HepG2 (cell line): ENCODE measurements around the gene SLC22A23. TPM values are rescaled to one million over a fixed set of nuclear protein-coding genes. Genes with fewer than 3 reads are reported as not detected.

Experiments used
- ATAC-seq: fragments of 200-7000 bp; cut with Tn5 transposase; 3 replicates; pipeline ENCODE4 v1.9.1; 2020; ENCODE audit warnings: mild to moderate bottlenecking, moderate library complexity
- BruUV-seq: library from RNA; stranded (reverse); fragments of 400-500 nt; replicated peaks from 2 replicates; lab custom pipeline; 2021; lab: Mats Ljungman, UMichigan
- CTCF ChIA-PET: fragments of 300-600 bp; formaldehyde crosslinking; extraction: SDS; loops from one replicate; lab custom pipeline; 2021; ENCODE audit warnings: low total read pairs, inconsistent platforms, low intra/inter-chr PET ratio; lab: Yijun Ruan, JAX
- POLR2A ChIA-PET: fragments of 350-600 bp; sonication (Branson Sonifier 250); formaldehyde crosslinking; loops from one replicate; lab custom pipeline; 2020; ENCODE audit warnings: antibody characterized with exemption, inconsistent platforms; lab: Yijun Ruan, JAX
- DNase-seq: peaks from one replicate; pipeline ENCODE4 v3.0.0-alpha.2; 2015; ENCODE audit warnings: low spot score
- FAIRE-seq: peaks from 3 replicates; lab custom pipeline; 2011; peaks lifted over from hg19 to GRCh38; lab: Jason Lieb, UNC
- H2AFZ ChIP-seq: one replicate; pipeline ENCODE4 v1.6.1; 2011; ENCODE audit warnings: low read length, inconsistent platforms
- H3K27ac ChIP-seq: fragments of 300-600 bp; 3 replicates; pipeline ENCODE4 v1.8.0; 2011; ENCODE audit warnings: mixed run types, mild to moderate bottlenecking, mixed read lengths, low read length, inconsistent platforms; ENCODE audit not compliant: insufficient read depth; ENCODE audit errors: extremely low read length
- H3K27me3 ChIP-seq, 2 experiments: fragments of 200-600 bp in 1 of 2; 2 replicates in 1 of 2; 3 replicates in 1 of 2; pipeline versions ENCODE4 v1.6.0 to v1.8.0; 2011; ENCODE audit warnings: low read length in 2 of 2, mild to moderate bottlenecking in 2 of 2, moderate library complexity in 2 of 2, inconsistent platforms in 1 of 2; ENCODE audit not compliant: insufficient read depth in 2 of 2, control insufficient read depth in 1 of 2
- H3K36me3 ChIP-seq, 2 experiments: fragments of 200-600 bp in 1 of 2; replicated peaks in 1 of 2; 2 replicates in 1 of 2; 3 replicates in 1 of 2; pipeline versions ENCODE4 v1.5.1 to v1.8.0; 2011; ENCODE audit warnings: low read length in 2 of 2, inconsistent platforms in 1 of 2; ENCODE audit not compliant: insufficient read depth in 2 of 2, control insufficient read depth in 1 of 2
- H3K4me1 ChIP-seq: 2 replicates; pipeline ENCODE4 v1.5.1; 2012; ENCODE audit warnings: low read length, inconsistent platforms; ENCODE audit not compliant: insufficient read depth
- H3K4me2 ChIP-seq: 2 replicates; pipeline ENCODE4 v1.6.0; 2011; ENCODE audit warnings: low read depth, low read length, inconsistent platforms
- H3K4me3 ChIP-seq, 3 experiments: fragments of 200-600 bp in 1 of 3; sonication (generic), shearing (Covaris generic) in 1 of 3; replicated peaks in 1 of 3; 2 replicates each; pipeline ENCODE4 v1.5.1; 2011 to 2016; ENCODE audit warnings: low read length in 3 of 3, inconsistent platforms in 2 of 3, low read depth in 2 of 3, mild to moderate bottlenecking in 2 of 3, control low read depth in 1 of 3, mixed read lengths in 1 of 3; ENCODE audit not compliant: insufficient read depth in 1 of 3
- H3K79me2 ChIP-seq: one replicate; pipeline ENCODE4 v1.6.1; 2011; ENCODE audit warnings: low read length, inconsistent platforms; ENCODE audit not compliant: insufficient read depth
- H3K9ac ChIP-seq: 2 replicates; pipeline ENCODE4 v1.6.0; 2011; ENCODE audit warnings: mild to moderate bottlenecking, low read depth, low read length, inconsistent platforms; ENCODE audit not compliant: insufficient read depth
- H3K9me3 ChIP-seq: 2 replicates; pipeline ENCODE4 v1.5.1; 2012; ENCODE audit warnings: mild to moderate bottlenecking, low read length
- H4K20me1 ChIP-seq: 2 replicates; pipeline ENCODE4 v1.6.0; 2011; ENCODE audit warnings: inconsistent platforms, mild to moderate bottlenecking, low read length, moderate library complexity; ENCODE audit not compliant: insufficient read depth
- ELF3 ChIP-seq: IDR thresholded peaks from 2 replicates; pipeline ENCODE4 v1.6.1; 2016; ENCODE audit warnings: missing genetic modification reagents, missing compliant biosample characterization
- JUN ChIP-seq: sonication (generic); formaldehyde crosslinking; IDR thresholded peaks from 2 replicates; pipeline ENCODE4 v1.4.0; 2020; ENCODE audit warnings: mild to moderate bottlenecking, missing genetic modification reagents
- U2AF2 ChIP-seq: fragments of 200-400 bp; formaldehyde crosslinking; IDR thresholded peaks from 2 replicates; pipeline ENCODE4 v1.6.1; 2017; ENCODE audit warnings: low read depth, mild to moderate bottlenecking, low read length
- WGBS: methylation state at CpG from one replicate; pipeline ENCODE4 v1.1.6; 2017; ENCODE audit warnings: low lambda C conversion rate; 5-methylcytosine and 5-hydroxymethylcytosine counted together
- in situ Hi-C: cut with HindIII; loops from 2 replicates; pipeline ENCODE4 v1.10.0; 2017; ENCODE audit warnings: low pct_unique_long_range_greater_than_20kb; ENCODE audit not compliant: extremely low pct_ligation_motif_present
- intact Hi-C: fragments of 100-400 bp; cut with micrococcal nuclease; formaldehyde crosslinking; loops from one replicate; pipeline ENCODE4 v1.10.0; 2022; ENCODE audit not compliant: unreplicated experiment
- polyA plus RNA-seq, 8 experiments: library from polyadenylated mRNA; depleted of rRNA in 3 of 8; stranded (reverse) in 7 of 8; unstranded in 1 of 8; fragments of >200 nt; fragmentation: Illumina TruSeq in 4 of 8; extraction: Trizol in 4 of 8; gene quantifications; 2 replicates each; pipeline versions ENCODE4 v1.2.1 to v1.2.3, GENCODE V29; 2011 to 2016; ENCODE audit warnings: low read depth in 4 of 8, missing spikeins in 1 of 8, mixed read lengths in 1 of 8; ENCODE audit not compliant: insufficient read depth in 1 of 8
- total RNA-seq, 5 experiments: library from RNA; depleted of rRNA; stranded (reverse); fragments of >200 nt; fragmentation: Illumina TruSeq; extraction: Trizol; gene quantifications; 2 replicates each; pipeline ENCODE4 v1.2.3, GENCODE V29; 2016; ENCODE audit warnings: low read depth in 1 of 5
- TF ChIP-seq, protein P1 (sequence below): sonication (generic); formaldehyde crosslinking; IDR thresholded peaks from 2 replicates; pipeline ENCODE4 v1.5.1; 2020; ENCODE audit warnings: mild to moderate bottlenecking, missing genetic modification reagents, borderline replicate concordance
- TF ChIP-seq, protein P2 (sequence below): sonication (generic); formaldehyde crosslinking; IDR thresholded peaks from 2 replicates; pipeline ENCODE4 v1.5.1; 2020; ENCODE audit warnings: mild to moderate bottlenecking, missing genetic modification reagents, moderate library complexity

Gene SLC22A23
- total and polyA plus RNA-seq, 2 of the 13 experiments (the other 11 are each of a cell fraction or from before 2014, with no cell fraction given), result 11.8 to 17.5 TPM

DNA sequence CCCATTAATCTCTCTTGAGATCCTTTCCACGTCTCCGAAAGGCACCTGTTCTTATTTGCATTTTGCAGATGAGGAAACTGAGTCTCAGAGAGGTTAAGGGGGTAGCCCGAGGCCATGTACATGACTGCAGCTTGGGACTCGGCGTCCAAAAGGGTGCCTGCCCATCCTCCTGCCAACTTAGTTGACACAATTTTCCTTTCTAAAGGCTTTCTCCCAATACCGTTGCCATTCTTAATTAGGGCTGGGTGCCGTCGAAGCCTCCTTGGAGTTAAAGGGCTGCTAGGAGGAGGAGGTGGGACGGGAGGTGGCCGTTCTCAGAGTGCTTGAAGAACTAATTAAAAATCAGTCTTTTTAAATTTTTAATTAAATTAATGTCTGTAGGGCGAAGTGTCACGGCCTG lies 198.6 kb downstream of the SLC22A23 start (continued):
- TF ChIP-seq, protein P1, sequence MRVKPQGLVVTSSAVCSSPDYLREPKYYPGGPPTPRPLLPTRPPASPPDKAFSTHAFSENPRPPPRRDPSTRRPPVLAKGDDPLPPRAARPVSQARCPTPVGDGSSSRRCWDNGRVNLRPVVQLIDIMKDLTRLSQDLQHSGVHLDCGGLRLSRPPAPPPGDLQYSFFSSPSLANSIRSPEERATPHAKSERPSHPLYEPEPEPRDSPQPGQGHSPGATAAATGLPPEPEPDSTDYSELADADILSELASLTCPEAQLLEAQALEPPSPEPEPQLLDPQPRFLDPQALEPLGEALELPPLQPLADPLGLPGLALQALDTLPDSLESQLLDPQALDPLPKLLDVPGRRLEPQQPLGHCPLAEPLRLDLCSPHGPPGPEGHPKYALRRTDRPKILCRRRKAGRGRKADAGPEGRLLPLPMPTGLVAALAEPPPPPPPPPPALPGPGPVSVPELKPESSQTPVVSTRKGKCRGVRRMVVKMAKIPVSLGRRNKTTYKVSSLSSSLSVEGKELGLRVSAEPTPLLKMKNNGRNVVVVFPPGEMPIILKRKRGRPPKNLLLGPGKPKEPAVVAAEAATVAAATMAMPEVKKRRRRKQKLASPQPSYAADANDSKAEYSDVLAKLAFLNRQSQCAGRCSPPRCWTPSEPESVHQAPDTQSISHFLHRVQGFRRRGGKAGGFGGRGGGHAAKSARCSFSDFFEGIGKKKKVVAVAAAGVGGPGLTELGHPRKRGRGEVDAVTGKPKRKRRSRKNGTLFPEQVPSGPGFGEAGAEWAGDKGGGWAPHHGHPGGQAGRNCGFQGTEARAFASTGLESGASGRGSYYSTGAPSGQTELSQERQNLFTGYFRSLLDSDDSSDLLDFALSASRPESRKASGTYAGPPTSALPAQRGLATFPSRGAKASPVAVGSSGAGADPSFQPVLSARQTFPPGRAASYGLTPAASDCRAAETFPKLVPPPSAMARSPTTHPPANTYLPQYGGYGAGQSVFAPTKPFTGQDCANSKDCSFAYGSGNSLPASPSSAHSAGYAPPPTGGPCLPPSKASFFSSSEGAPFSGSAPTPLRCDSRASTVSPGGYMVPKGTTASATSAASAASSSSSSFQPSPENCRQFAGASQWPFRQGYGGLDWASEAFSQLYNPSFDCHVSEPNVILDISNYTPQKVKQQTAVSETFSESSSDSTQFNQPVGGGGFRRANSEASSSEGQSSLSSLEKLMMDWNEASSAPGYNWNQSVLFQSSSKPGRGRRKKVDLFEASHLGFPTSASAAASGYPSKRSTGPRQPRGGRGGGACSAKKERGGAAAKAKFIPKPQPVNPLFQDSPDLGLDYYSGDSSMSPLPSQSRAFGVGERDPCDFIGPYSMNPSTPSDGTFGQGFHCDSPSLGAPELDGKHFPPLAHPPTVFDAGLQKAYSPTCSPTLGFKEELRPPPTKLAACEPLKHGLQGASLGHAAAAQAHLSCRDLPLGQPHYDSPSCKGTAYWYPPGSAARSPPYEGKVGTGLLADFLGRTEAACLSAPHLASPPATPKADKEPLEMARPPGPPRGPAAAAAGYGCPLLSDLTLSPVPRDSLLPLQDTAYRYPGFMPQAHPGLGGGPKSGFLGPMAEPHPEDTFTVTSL (CRISPR knock-in tag), result 0 out of 2 replicates have a peak, but pooled peaks have one; percentile 14
- TF ChIP-seq, all 625 proteins: peak for 2

DNA sequence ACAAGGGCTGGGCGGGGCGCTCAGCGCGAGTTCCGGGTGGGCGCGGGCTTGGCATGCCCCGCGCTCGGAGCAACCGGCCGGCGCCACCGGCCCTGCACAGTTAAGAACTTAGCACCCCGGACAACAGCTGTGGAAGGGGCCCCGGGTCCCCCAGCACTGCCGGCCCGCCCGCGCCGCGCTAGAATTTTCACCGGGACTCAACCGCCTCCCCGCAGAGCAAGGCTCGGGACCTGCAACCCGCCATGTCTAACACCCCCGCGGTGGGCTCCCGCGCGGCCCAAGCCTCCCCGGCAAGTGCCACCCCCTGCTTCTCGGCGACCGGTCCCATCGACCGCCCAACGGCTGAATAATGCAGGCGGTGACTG lies 203.3 kb downstream of the SLC22A23 start:
- H3K4me2 ChIP-seq, result no peak overlapping the region
- TF ChIP-seq JUN (no peak), U2AF2 (no peak), ELF3 (CRISPR knock-in tag) (no peak)
- TF ChIP-seq, protein P2, sequence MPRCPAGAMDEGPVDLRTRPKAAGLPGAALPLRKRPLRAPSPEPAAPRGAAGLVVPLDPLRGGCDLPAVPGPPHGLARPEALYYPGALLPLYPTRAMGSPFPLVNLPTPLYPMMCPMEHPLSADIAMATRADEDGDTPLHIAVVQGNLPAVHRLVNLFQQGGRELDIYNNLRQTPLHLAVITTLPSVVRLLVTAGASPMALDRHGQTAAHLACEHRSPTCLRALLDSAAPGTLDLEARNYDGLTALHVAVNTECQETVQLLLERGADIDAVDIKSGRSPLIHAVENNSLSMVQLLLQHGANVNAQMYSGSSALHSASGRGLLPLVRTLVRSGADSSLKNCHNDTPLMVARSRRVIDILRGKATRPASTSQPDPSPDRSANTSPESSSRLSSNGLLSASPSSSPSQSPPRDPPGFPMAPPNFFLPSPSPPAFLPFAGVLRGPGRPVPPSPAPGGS (CRISPR knock-in tag), result no peak
- no peaks in the 10 kb centered on the region for H3K9me3 ChIP-seq
- DNase-seq (no peak), FAIRE-seq (no peak), ATAC-seq (no peak)
- in situ Hi-C loops (loop anchor here (10.0 kb wide), 1 partner anchor 259 kb away; the partner anchor contains the start of gene NQO2), intact Hi-C loops (no loop called here)
- CTCF ChIA-PET, result no interaction called here
- H3K9ac ChIP-seq, result no peak overlapping the region
- no peak overlapping the region for H2AFZ ChIP-seq
- H3K4me3 ChIP-seq, result no peak overlapping the region
- no TSS peak for BruUV-seq
- no peaks in the 10 kb centered on the region for H3K36me3 ChIP-seq
- H3K4me1 ChIP-seq, result peaks cover 41% of the 10 kb centered on the region
- no peaks in the 10 kb centered on the region for H3K79me2 ChIP-seq
- no peaks in the 10 kb centered on the region for H4K20me1 ChIP-seq
- peaks cover 0 to 51% of the 10 kb centered on the region in 2 experiments; a peak in 3 of 5 replicates for H3K27me3 ChIP-seq
- WGBS, result 94% methylated on average over 34 of the region's 40 CpGs
- no peak overlapping the region for H3K27ac ChIP-seq
- POLR2A ChIA-PET, result interaction anchor here (0.8 kb wide), 2 partner anchors 22 to 190 kb away, joined by 3 read pairs; no protein-coding TSS in a partner anchor
